Astrocyte of the cerebellum (primary cell): ENCODE results near the gene NMUR1.
"Not testable (repeated sequence)": the region's sequence is repeated elsewhere in the genome, so short reads cannot be mapped to it uniquely, and the experiment has no call there.

Source experiments
- DNase-seq: peaks from one replicate; pipeline ENCODE4 v3.0.0-alpha.2; 2011; ENCODE audit warnings: low read depth
- H3K4me3 ChIP-seq: 2 replicates; pipeline ENCODE4 v1.5.1; 2011; ENCODE audit warnings: mild to moderate bottlenecking, low read depth, low read length, moderate library complexity
- CTCF ChIP-seq: IDR thresholded peaks from 2 replicates; pipeline ENCODE4 v1.5.1; 2012; ENCODE audit warnings: low read length, low read depth, moderate library complexity, mild to moderate bottlenecking; ENCODE audit errors: missing control alignments
- in situ Hi-C: cut with HindIII; loops from 2 replicates; pipeline ENCODE4 v1.10.0; 2017; ENCODE audit warnings: low sequenced_read_pairs

NMUR1 gene

GRCh38 chr2:231565887-231566594, 35.8 kb upstream of the NMUR1 start:
- no peak for TF ChIP-seq CTCF
- no peak overlapping the region for H3K4me3 ChIP-seq
- in situ Hi-C loops = no loop called here
- no peak for DNase-seq

- DNase-seq = peak; percentile 33
- no peak overlapping the region for H3K4me3 ChIP-seq
- peak; percentile 74 for TF ChIP-seq CTCF
- in situ Hi-C loops = no loop called here
Measured at GRCh38 chr2:231563378-231563961, 33.2 kb upstream of the NMUR1 start.

GRCh38 chr2:231557571-231558217, 27.4 kb upstream of the NMUR1 start:
- peak; percentile 68 for TF ChIP-seq CTCF
- peak; percentile 54 for DNase-seq
- in situ Hi-C loops = no loop called here
- no peak overlapping the region for H3K4me3 ChIP-seq

GRCh38 chr2:231556981-231557380, 26.7 kb upstream of the NMUR1 start:
- no peak for TF ChIP-seq CTCF
- in situ Hi-C loops = no loop called here
- no peak overlapping the region for H3K4me3 ChIP-seq
- DNase-seq = no peak

GRCh38 chr2:231556496-231556895, 26.3 kb upstream of the NMUR1 start:
- DNase-seq, in situ Hi-C loops, H3K4me3 ChIP-seq: not testable (repeated sequence)

- H3K4me3 ChIP-seq = no peak overlapping the region
- in situ Hi-C loops = no loop called here
- no peak for TF ChIP-seq CTCF
- DNase-seq = no peak
Measured at GRCh38 chr2:231554748-231555545, 24.7 kb upstream of the NMUR1 start.

- no peak for TF ChIP-seq CTCF
- no peak for DNase-seq
- H3K4me3 ChIP-seq = no peak overlapping the region
- in situ Hi-C loops = no loop called here
Measured at GRCh38 chr2:231554327-231554726, 24.1 kb upstream of the NMUR1 start.
